Peyer's patch (tissue), 4 donors: ENCODE results near the gene TRIM17. TPM values are rescaled to one million over a fixed set of nuclear protein-coding genes. Genes with fewer than 3 reads are reported as not detected.

ENCODE experiments used
- DNase-seq, 3 donors: peaks; one replicate each; pipeline ENCODE4 v3.0.0-alpha.2; 2017 to 2019
- H3K27ac ChIP-seq, 4 donors: fragments of 200-600 bp; sonication (generic); one replicate each; pipeline ENCODE4 v1.5.1; 2016 to 2019
- H3K27me3 ChIP-seq, 2 donors: fragments of 200-600 bp; sonication (generic); one replicate each; pipeline ENCODE4 v1.5.1; 2019
- H3K36me3 ChIP-seq, 3 donors: fragments of 200-600 bp; sonication (generic); one replicate each; pipeline ENCODE4 v1.5.1; 2016 to 2019
- H3K4me1 ChIP-seq, 4 donors: fragments of 200-600 bp; sonication (generic); one replicate each; pipeline ENCODE4 v1.5.1; 2016 to 2019
- H3K4me3 ChIP-seq, 4 donors: fragments of 200-600 bp; sonication (generic); 1 replicate in 3 of 4; 2 replicates in 1 of 4; pipeline ENCODE4 v1.5.1; 2016 to 2019; ENCODE audit warnings: mild to moderate bottlenecking in 1 of 4
- H3K9me3 ChIP-seq, 4 donors: fragments of 200-600 bp; sonication (generic); one replicate each; pipeline ENCODE4 v1.5.1; 2016 to 2019; ENCODE audit warnings: mild to moderate bottlenecking in 1 of 4
- POLR2A ChIP-seq, 2 donors: fragments of 450-650 bp; IDR thresholded peaks; one replicate each; pipeline ENCODE4 v1.5.1; 2017; ENCODE audit warnings: antibody characterized with exemption in 2 of 2, mild to moderate bottlenecking in 2 of 2, moderate library complexity in 2 of 2
- total RNA-seq, 4 donors: library from RNA; depleted of rRNA; stranded (reverse); fragments of >200 nt; gene quantifications; one replicate each; pipeline ENCODE4 v1.1.0, GENCODE V29; 2016
- TF ChIP-seq, protein P1 (sequence below), 6 experiments: fragments of 450-650 bp in 4 of 6; fragments of 200-600 bp in 2 of 6; sonication (generic) in 1 of 6; IDR thresholded peaks; one replicate each; pipeline ENCODE4 v1.5.1; 2017 to 2019; ENCODE audit warnings: antibody characterized with exemption in 6 of 6, mild to moderate bottlenecking in 3 of 6, moderate library complexity in 1 of 6

Gene TRIM17
- total RNA-seq, 4 donors from 2014 or later: 2.5 to 2.7 TPM; not detected in 2

DNA sequence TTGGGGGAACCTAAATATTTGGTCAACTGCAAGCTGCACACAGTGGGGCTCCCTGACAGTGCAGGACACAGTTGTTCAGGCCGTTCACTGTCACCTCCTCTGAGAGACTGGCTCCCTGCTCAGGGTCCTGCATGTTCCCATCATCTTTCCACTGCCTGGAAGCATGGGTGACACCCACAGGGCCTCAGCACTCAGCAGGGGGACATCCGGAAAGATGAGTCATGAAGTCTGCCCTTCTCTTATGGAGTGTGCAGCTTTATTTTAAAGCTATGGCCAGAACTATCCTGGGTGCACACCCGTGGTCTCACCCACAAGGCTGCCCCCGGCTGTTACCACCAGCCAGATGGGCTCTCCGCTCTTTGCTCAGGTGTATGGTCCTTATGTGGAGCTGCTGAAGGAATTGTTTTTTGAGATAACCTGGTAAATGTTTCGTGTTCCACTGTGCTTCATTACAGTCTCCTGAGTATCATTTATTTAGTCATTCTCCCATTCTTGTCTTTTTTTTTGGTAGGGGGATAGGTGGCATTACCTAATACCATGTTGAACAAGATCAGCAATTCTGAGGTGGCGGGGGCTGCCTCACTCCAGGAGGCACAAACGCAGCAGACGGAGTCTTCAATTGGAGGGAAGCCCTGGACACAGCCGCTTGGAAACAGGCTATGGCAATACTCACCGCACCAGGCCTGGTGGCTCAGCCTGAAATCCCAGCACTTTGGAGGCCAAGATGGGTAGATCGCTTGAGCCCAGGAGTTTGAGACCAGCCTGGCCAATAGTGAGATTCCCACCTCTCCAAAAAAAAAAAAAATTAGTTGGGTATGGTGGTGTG, 24.3 kb downstream of the TRIM17 start:
- peaks cover 0 to 44% (median 0%) of the 10 kb centered on the region in 3 donors for H3K36me3 ChIP-seq
- TF ChIP-seq POLR2A (IDR thresholded peaks at IDR 0.05): no peak
- TF ChIP-seq, protein P1, sequence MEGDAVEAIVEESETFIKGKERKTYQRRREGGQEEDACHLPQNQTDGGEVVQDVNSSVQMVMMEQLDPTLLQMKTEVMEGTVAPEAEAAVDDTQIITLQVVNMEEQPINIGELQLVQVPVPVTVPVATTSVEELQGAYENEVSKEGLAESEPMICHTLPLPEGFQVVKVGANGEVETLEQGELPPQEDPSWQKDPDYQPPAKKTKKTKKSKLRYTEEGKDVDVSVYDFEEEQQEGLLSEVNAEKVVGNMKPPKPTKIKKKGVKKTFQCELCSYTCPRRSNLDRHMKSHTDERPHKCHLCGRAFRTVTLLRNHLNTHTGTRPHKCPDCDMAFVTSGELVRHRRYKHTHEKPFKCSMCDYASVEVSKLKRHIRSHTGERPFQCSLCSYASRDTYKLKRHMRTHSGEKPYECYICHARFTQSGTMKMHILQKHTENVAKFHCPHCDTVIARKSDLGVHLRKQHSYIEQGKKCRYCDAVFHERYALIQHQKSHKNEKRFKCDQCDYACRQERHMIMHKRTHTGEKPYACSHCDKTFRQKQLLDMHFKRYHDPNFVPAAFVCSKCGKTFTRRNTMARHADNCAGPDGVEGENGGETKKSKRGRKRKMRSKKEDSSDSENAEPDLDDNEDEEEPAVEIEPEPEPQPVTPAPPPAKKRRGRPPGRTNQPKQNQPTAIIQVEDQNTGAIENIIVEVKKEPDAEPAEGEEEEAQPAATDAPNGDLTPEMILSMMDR (IDR thresholded peaks at IDR 0.05): no peak
- no peaks in the 10 kb centered on the region for H3K27me3 ChIP-seq
- H3K4me3 ChIP-seq: no peak overlapping the region
- H3K9me3 ChIP-seq: no peaks in the 10 kb centered on the region
- DNase-seq: peak in 1 of 3 donors; percentile 24
- no peak overlapping the region for H3K27ac ChIP-seq
- no peaks in the 10 kb centered on the region for H3K4me1 ChIP-seq

DNA sequence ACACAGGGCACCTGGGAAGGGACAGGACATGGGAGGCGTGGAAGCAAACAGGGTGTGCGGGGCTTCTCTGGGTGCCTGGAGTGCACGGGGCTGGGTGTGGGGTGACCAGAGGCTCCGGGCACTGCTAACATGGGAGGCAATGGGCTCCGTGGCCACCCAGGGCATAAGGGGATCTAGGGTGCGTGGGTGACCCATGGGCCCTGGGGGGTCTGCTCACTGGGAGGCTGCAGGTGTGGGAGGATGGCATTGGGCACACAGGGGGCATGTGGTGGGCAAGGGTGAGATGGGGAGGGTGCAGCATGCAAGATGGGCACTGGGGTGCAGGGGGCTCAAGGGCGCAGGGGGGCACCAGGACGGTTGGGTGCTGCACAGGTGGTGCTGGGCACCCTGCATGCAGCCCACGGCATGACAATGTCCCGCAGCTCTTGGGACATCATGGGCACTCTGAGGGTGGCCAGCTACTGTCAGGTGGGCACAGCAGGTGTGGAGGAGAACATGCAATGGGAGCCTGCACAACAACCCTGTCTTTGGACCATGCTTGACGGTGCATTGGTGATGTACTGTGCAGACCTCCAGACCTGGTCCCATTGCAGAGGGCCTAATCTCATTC, 25.1 kb downstream of the TRIM17 start:
- no peak for TF ChIP-seq POLR2A (IDR thresholded peaks at IDR 0.05)
- TF ChIP-seq, protein P1 (IDR thresholded peaks at IDR 0.05): no peak
- no peaks in the 10 kb centered on the region for H3K4me1 ChIP-seq
- no peaks in the 10 kb centered on the region for H3K9me3 ChIP-seq
- DNase-seq: peak in 1 of 3 donors; percentile 37
- peaks cover 0 to 36% (median 0%) of the 10 kb centered on the region in 3 donors for H3K36me3 ChIP-seq
- no peaks in the 10 kb centered on the region for H3K27me3 ChIP-seq
- H3K27ac ChIP-seq: no peak overlapping the region
- no peak overlapping the region for H3K4me3 ChIP-seq

DNA sequence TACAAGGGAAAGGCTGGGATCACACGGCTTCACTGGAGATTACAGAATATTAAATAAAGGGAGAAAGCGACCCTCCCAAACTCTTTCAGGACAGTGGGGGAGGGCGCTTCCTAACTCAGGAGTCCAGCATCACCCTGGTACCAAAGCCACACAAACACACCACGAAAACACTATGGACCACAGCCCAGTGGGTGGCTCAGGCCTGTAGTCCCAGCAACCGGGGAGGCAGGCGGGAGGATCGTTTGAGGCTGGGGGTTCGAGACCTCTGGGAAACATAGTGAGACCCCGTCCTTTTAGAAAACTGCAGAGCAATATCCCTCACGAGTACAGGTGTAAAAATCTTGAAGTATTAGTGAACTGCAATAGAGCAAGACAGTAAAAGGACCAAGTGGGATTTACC, 26.0 kb downstream of the TRIM17 start:
- H3K27me3 ChIP-seq: no peaks in the 10 kb centered on the region
- no peak for TF ChIP-seq POLR2A (IDR thresholded peaks at IDR 0.05)
- TF ChIP-seq, protein P1 (IDR thresholded peaks at IDR 0.05): no peak
- peaks cover 0 to 29% (median 0%) of the 10 kb centered on the region in 3 donors for H3K36me3 ChIP-seq
- no peak overlapping the region for H3K4me3 ChIP-seq
- H3K9me3 ChIP-seq: no peaks in the 10 kb centered on the region
- H3K4me1 ChIP-seq: no peaks in the 10 kb centered on the region
- peak in 1 of 3 donors; percentile 28 for DNase-seq
- H3K27ac ChIP-seq: no peak overlapping the region

DNA sequence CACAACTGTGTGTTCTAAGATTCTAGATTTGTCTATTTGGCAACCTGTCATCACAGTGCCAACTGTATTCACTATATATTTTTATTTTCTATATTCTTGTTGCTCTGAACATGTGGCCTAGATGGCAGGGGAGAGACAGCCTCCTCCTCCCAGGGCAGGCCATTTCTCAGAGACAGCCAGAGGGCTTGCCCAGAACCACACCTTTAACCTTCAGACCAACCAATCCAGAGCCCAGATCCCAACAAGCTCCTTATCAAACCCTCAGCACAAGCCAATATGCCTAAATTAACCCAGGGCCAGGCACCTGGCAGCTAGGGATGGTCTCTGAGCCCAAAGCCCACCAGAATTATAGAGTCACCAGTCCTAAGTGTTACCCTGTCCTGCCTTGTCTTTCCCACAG, 29.3 kb downstream of the TRIM17 start:
- H3K27ac ChIP-seq: no peak overlapping the region
- peaks cover 0 to 3% (median 0%) of the 10 kb centered on the region in 3 donors for H3K36me3 ChIP-seq
- TF ChIP-seq POLR2A (IDR thresholded peaks at IDR 0.05): no peak
- TF ChIP-seq, protein P1 (IDR thresholded peaks at IDR 0.05): no peak
- no peaks in the 10 kb centered on the region for H3K27me3 ChIP-seq
- H3K9me3 ChIP-seq: no peaks in the 10 kb centered on the region
- H3K4me3 ChIP-seq: no peak overlapping the region
- H3K4me1 ChIP-seq: no peaks in the 10 kb centered on the region
- peak in 1 of 3 donors; percentile 7 for DNase-seq

DNA sequence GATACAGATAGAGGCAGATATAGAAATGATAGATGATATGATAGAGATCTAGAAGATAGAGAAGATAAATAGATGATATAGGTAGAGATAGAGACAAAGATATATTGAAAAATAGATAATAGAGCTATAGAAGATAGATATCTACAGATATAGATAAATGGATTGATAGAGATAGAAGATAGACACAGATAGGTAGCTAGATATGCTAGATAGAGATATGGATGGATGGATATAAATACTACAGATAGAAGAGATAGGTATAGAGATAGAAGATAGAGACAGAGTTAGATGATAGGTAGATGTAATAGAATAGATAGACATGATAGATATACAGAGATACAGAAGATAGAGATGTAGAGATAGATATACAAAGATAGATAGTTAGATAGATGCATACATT, 31.4 kb downstream of the TRIM17 start:
- Histone ChIP-seq H3K4me3 (no peak overlapping the region), H3K36me3 (no peaks in the 10 kb centered on the region), H3K27me3 (no peaks in the 10 kb centered on the region), H3K4me1 (no peaks in the 10 kb centered on the region), H3K27ac (no peak overlapping the region), H3K9me3 (no peaks in the 10 kb centered on the region)
- TF ChIP-seq POLR2A (IDR thresholded peaks at IDR 0.05): no peak
- TF ChIP-seq, protein P1 (IDR thresholded peaks at IDR 0.05): no peak
- DNase-seq: no peak
